Neural crest cell (in vitro differentiated cells): ENCODE results near the gene SLC39A2. TPM values are rescaled to one million over a fixed set of nuclear protein-coding genes. Genes with fewer than 3 reads are reported as not detected.

Source experiments
- DNase-seq: peaks from one replicate; pipeline ENCODE4 v3.0.0; 2021; ENCODE audit warnings: low read depth, mixed read lengths, low spot score
- H3K27ac Mint-ChIP-seq: one replicate; pipeline ENCODE4 v1.8.0; 2021; ENCODE audit warnings: mild to moderate bottlenecking, mixed read lengths; ENCODE audit not compliant: unreplicated experiment
- H3K27me3 Mint-ChIP-seq: 2 replicates; pipeline ENCODE4 v1.8.0; 2021; ENCODE audit warnings: low read depth, mild to moderate bottlenecking, mixed read lengths
- H3K36me3 Mint-ChIP-seq: 2 replicates; pipeline ENCODE4 v1.8.0; 2021; ENCODE audit warnings: low read depth, mild to moderate bottlenecking, mixed read lengths
- H3K4me1 Mint-ChIP-seq: 2 replicates; pipeline ENCODE4 v1.8.0; 2021; ENCODE audit warnings: mixed read lengths
- H3K4me3 Mint-ChIP-seq: one replicate; pipeline ENCODE4 v1.8.0; 2021; ENCODE audit warnings: mild to moderate bottlenecking, mixed read lengths
- H3K9me3 Mint-ChIP-seq: 2 replicates; pipeline ENCODE4 v1.8.0; 2021; ENCODE audit warnings: mixed read lengths
- CTCF ChIP-seq: fragments of 200-600 bp; sonication (generic); conservative IDR thresholded peaks from 2 replicates; pipeline ENCODE4 v1.5.0; 2021; ENCODE audit warnings: antibody characterized with exemption, mild to moderate bottlenecking
- total RNA-seq: library from RNA; stranded (reverse); gene quantifications from 2 replicates; pipeline ENCODE4 v1.2.1, GENCODE V29; 2021

The SLC39A2 gene
- total RNA-seq, 1 donor from 2014 or later = 0.37 TPM

GRCh38 chr14:21014761-21015190 is 15.7 kb downstream of the SLC39A2 start:
- no peak overlapping the region for H3K4me3 Mint-ChIP-seq
- peaks cover 25% of the 10 kb centered on the region for H3K27me3 Mint-ChIP-seq
- H3K27ac Mint-ChIP-seq = no peak overlapping the region

GRCh38 chr14:21015312-21015711 is 16.2 kb downstream of the SLC39A2 start:
- no peak for DNase-seq
- no peak overlapping the region for H3K4me3 Mint-ChIP-seq
- no peak for TF ChIP-seq CTCF

More at GRCh38 chr14:21014761-21015190, 15.7 kb downstream of the SLC39A2 start:
- Mint-ChIP-seq H3K36me3 (no peaks in the 10 kb centered on the region), H3K9me3 (no peaks in the 10 kb centered on the region), H3K4me1 (peaks cover 6% of the 10 kb centered on the region)
- peak; percentile 94 for TF ChIP-seq CTCF
- peak; percentile 96 for DNase-seq

GRCh38 chr14:21016413-21017190 is 17.5 kb downstream of the SLC39A2 start:
- H3K9me3 Mint-ChIP-seq = no peaks in the 10 kb centered on the region
- TF ChIP-seq CTCF = no peak
- peaks cover 6% of the 10 kb centered on the region for H3K4me1 Mint-ChIP-seq
- no peak overlapping the region for H3K4me3 Mint-ChIP-seq
- DNase-seq = no peak
- no peak overlapping the region for H3K27ac Mint-ChIP-seq
- H3K36me3 Mint-ChIP-seq = no peaks in the 10 kb centered on the region
- peaks cover 20% of the 10 kb centered on the region for H3K27me3 Mint-ChIP-seq

More at GRCh38 chr14:21015312-21015711, 16.2 kb downstream of the SLC39A2 start:
- Mint-ChIP-seq H3K27me3 (peaks cover 25% of the 10 kb centered on the region), H3K9me3 (no peaks in the 10 kb centered on the region), H3K4me1 (peaks cover 6% of the 10 kb centered on the region), H3K36me3 (no peaks in the 10 kb centered on the region), H3K27ac (no peak overlapping the region)

GRCh38 chr14:21017528-21018245 is 18.6 kb downstream of the SLC39A2 start:
- H3K4me1 Mint-ChIP-seq = peaks cover 7% of the 10 kb centered on the region
- no peak overlapping the region for H3K27ac Mint-ChIP-seq
- no peak overlapping the region for H3K4me3 Mint-ChIP-seq
- H3K27me3 Mint-ChIP-seq = peaks cover 20% of the 10 kb centered on the region
- DNase-seq = no peak
- no peaks in the 10 kb centered on the region for H3K9me3 Mint-ChIP-seq
- no peak for TF ChIP-seq CTCF
- H3K36me3 Mint-ChIP-seq = no peaks in the 10 kb centered on the region

GRCh38 chr14:21018286-21018685 is 19.2 kb downstream of the SLC39A2 start:
- H3K27ac Mint-ChIP-seq = no peak overlapping the region
- H3K36me3 Mint-ChIP-seq = no peaks in the 10 kb centered on the region
- no peak for DNase-seq
- H3K4me1 Mint-ChIP-seq = peaks cover 10% of the 10 kb centered on the region
- peaks cover 20% of the 10 kb centered on the region for H3K27me3 Mint-ChIP-seq
- no peak for TF ChIP-seq CTCF
- H3K9me3 Mint-ChIP-seq = no peaks in the 10 kb centered on the region
- H3K4me3 Mint-ChIP-seq = no peak overlapping the region
